ENCODE measurements around the gene INTU.

DNA sequence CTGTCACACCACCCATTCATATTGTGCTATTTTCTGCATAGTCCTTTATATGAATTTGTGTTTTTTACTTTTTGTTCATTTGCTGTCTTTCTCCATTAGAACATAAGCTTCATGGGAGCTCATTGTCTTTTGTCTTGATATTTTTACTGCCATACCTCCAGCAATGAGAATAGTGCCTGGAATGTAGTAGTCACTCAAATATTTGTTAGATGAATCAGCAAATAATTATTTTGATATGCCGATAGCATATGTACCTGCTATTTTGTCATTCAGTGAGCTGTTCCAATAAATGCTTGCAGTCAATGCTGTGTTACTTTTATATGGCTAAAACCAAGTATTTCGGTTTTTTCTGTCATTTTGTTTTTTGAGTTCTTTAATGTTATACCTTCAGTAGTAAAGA, 53.9 kb downstream of the INTU start:
- no peak for TF ChIP-seq POLR2A (IDR thresholded peaks at IDR 0.05)
- TF ChIP-seq CTCF (IDR thresholded peaks at IDR 0.05 in 8 of 11, conservative IDR thresholded peaks at IDR 0.05 in 3 of 11) = no peak
- no peak for TF ChIP-seq POLR2AphosphoS5 (IDR thresholded peaks at IDR 0.05)

Data from spleen (tissue), 7 donors.